ENCODE data around the gene SIRT2. TPM values are rescaled to one million over a fixed set of nuclear protein-coding genes. Genes with fewer than 3 reads are reported as not detected.

SIRT2 gene
- total and polyA plus RNA-seq, 2 of the 13 experiments (the other 11 are each of a cell fraction or from before 2014, with no cell fraction given), result 22.3 to 26.1 TPM

DNA sequence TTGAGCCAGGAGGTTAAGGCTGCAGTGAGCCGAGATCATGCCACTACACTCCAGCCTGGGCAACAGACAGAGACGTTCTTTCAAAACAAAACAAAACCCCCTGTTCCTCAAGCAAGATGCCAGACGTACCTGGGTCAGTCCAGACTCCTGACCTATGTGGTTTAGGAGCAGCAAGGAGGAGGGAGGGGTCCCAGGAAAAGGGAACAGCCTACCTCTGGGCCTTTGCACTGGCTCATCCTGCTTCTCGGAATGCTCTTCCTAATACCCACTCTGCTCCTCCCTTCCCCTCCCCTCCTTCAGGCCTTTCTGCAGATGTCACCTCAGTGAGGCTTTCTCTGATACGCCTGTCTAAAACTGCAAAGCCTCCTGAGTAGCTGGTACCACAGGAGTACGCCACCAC is 30.9 kb downstream of the SIRT2 start (continued):
- TF ChIP-seq, protein P1, sequence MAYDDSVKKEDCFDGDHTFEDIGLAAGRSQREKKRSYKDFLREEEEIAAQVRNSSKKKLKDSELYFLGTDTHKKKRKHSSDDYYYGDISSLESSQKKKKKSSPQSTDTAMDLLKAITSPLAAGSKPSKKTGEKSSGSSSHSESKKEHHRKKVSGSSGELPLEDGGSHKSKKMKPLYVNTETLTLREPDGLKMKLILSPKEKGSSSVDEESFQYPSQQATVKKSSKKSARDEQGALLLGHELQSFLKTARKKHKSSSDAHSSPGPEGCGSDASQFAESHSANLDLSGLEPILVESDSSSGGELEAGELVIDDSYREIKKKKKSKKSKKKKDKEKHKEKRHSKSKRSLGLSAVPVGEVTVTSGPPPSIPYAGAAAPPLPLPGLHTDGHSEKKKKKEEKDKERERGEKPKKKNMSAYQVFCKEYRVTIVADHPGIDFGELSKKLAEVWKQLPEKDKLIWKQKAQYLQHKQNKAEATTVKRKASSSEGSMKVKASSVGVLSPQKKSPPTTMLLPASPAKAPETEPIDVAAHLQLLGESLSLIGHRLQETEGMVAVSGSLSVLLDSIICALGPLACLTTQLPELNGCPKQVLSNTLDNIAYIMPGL (CRISPR knock-in tag; IDR thresholded peaks at IDR 0.05; ENCODE audit: borderline replicate concordance in 1 of 2, low read depth in 1 of 2), result no peak
- TF ChIP-seq GFI1 (CRISPR knock-in tag; IDR thresholded peaks at IDR 0.05; ENCODE audit: borderline replicate concordance), result no peak
- TF ChIP-seq, protein P2, sequence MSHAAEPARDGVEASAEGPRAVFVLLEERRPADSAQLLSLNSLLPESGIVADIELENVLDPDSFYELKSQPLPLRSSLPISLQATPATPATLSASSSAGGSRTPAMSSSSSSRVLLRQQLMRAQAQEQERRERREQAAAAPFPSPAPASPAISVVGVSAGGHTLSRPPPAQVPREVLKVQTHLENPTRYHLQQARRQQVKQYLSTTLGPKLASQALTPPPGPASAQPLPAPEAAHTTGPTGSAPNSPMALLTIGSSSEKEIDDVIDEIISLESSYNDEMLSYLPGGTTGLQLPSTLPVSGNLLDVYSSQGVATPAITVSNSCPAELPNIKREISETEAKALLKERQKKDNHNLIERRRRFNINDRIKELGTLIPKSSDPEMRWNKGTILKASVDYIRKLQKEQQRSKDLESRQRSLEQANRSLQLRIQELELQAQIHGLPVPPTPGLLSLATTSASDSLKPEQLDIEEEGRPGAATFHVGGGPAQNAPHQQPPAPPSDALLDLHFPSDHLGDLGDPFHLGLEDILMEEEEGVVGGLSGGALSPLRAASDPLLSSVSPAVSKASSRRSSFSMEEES (CRISPR knock-in tag; IDR thresholded peaks at IDR 0.05), result no peak
- TF ChIP-seq TP53 (CRISPR knock-in tag; conservative IDR thresholded peaks at IDR 0.05), result no peak
- no peak for TF ChIP-seq ZNF17 (CRISPR knock-in tag; IDR thresholded peaks at IDR 0.05)

- H3K27ac ChIP-seq (ENCODE audit: extremely low read length, insufficient read depth, low read length), result no peak overlapping the region
- H3K79me2 ChIP-seq (ENCODE audit: insufficient read depth, low read length), result no peaks in the 10 kb centered on the region
- H3K4me1 ChIP-seq (ENCODE audit: insufficient read depth, low read length), result peaks cover 21% of the 10 kb centered on the region
- H3K27me3 ChIP-seq (ENCODE audit: control insufficient read depth in 1 of 2, insufficient read depth in 2 of 2, low read length in 2 of 2), result no peaks in the 10 kb centered on the region
- in situ Hi-C loops (cut with HindIII; ENCODE audit: extremely low pct_ligation_motif_present, low pct_unique_long_range_greater_than_20kb), result no loop called here
- no peak overlapping the region for H3K4me3 ChIP-seq (replicated peaks in 1 of 3; ENCODE audit: insufficient read depth in 1 of 3, low read depth in 2 of 3, low read length in 3 of 3)
- H4K20me1 ChIP-seq (ENCODE audit: insufficient read depth, low read length), result no peaks in the 10 kb centered on the region
- TF ChIP-seq ELF1 (CRISPR knock-in tag; IDR thresholded peaks at IDR 0.05) (no peak), ZNF550 (CRISPR knock-in tag; IDR thresholded peaks at IDR 0.05; ENCODE audit: borderline replicate concordance) (no peak), ZNF292 (CRISPR knock-in tag; IDR thresholded peaks at IDR 0.05; ENCODE audit: borderline replicate concordance, low read depth) (no peak), TCF7 (IDR thresholded peaks at IDR 0.05; ENCODE audit: low read depth) (no peak), ZNF441 (CRISPR knock-in tag; IDR thresholded peaks at IDR 0.05; ENCODE audit: borderline replicate concordance) (no peak), MIER3 (CRISPR knock-in tag; IDR thresholded peaks at IDR 0.05; ENCODE audit: borderline replicate concordance) (no peak)
- TF ChIP-seq, protein P3, sequence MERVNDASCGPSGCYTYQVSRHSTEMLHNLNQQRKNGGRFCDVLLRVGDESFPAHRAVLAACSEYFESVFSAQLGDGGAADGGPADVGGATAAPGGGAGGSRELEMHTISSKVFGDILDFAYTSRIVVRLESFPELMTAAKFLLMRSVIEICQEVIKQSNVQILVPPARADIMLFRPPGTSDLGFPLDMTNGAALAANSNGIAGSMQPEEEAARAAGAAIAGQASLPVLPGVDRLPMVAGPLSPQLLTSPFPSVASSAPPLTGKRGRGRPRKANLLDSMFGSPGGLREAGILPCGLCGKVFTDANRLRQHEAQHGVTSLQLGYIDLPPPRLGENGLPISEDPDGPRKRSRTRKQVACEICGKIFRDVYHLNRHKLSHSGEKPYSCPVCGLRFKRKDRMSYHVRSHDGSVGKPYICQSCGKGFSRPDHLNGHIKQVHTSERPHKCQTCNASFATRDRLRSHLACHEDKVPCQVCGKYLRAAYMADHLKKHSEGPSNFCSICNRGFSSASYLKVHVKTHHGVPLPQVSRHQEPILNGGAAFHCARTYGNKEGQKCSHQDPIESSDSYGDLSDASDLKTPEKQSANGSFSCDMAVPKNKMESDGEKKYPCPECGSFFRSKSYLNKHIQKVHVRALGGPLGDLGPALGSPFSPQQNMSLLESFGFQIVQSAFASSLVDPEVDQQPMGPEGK (CRISPR knock-in tag; IDR thresholded peaks at IDR 0.05), result no peak
- intact Hi-C loops (cut with micrococcal nuclease; ENCODE audit: unreplicated experiment), result no loop called here
- ATAC-seq (no peak), FAIRE-seq (no peak), DNase-seq (ENCODE audit: low spot score) (no peak)
- POLR2A ChIA-PET, result no interaction called here
- no peak overlapping the region for H2AFZ ChIP-seq (ENCODE audit: low read length)
- WGBS (ENCODE audit: low lambda C conversion rate), result 93% methylated on average over 10 of the region's 10 CpGs
- no peaks in the 10 kb centered on the region for H3K9me3 ChIP-seq (ENCODE audit: low read length)
- no peak overlapping the region for H3K9ac ChIP-seq (ENCODE audit: insufficient read depth, low read depth, low read length)
- no peak overlapping the region for H3K4me2 ChIP-seq (ENCODE audit: low read depth, low read length)
- no peaks in the 10 kb centered on the region for H3K36me3 ChIP-seq (replicated peaks in 1 of 2; ENCODE audit: control insufficient read depth in 1 of 2, insufficient read depth in 2 of 2, low read length in 2 of 2)
- CTCF ChIA-PET (ENCODE audit: low intra/inter-chr PET ratio, low total read pairs), result no interaction called here
- no TSS peak for BruUV-seq (replicated peaks)
Observed at GRCh38 chr19:38867171-38867780, 32.1 kb downstream of the SIRT2 start.

Data from HepG2 (cell line).